MM.1S (cell line): ENCODE results near the gene DAAM2.

ENCODE experiments used
- DNase-seq: peaks from one replicate; pipeline ENCODE4 v3.0.0-alpha.2; 2015
- H2AFZ ChIP-seq: fragments of 300-600 bp; sonication (generic); 2 replicates; pipeline ENCODE4 v1.6.0; 2016; ENCODE audit warnings: antibody characterized with exemption, low read length
- H3F3A ChIP-seq: fragments of 300-600 bp; sonication (generic); 2 replicates; pipeline ENCODE4 v1.6.1; 2016; ENCODE audit warnings: mild to moderate bottlenecking, antibody characterized with exemption, low read length, moderate library complexity, mixed read lengths; ENCODE audit not compliant: insufficient read depth
- H3K27ac ChIP-seq: fragments of 300-600 bp; sonication (generic); 2 replicates; pipeline ENCODE4 v1.5.1; 2016; ENCODE audit warnings: mild to moderate bottlenecking, low read length
- H3K27me3 ChIP-seq: fragments of 300-600 bp; sonication (generic); replicated peaks from 2 replicates; pipeline ENCODE4 v1.6.0; 2016; ENCODE audit warnings: low read length; ENCODE audit not compliant: insufficient read depth
- H3K36me3 ChIP-seq: fragments of 300-600 bp; sonication (generic); replicated peaks from 2 replicates; pipeline ENCODE4 v1.6.1; 2016; ENCODE audit warnings: mild to moderate bottlenecking, low read length, mixed read lengths; ENCODE audit not compliant: insufficient read depth
- H3K4me1 ChIP-seq: fragments of 300-600 bp; sonication (generic); 2 replicates; pipeline ENCODE4 v1.6.1; 2016; ENCODE audit warnings: low read length, mixed read lengths
- H3K4me2 ChIP-seq: fragments of 300-600 bp; sonication (generic); 2 replicates; pipeline ENCODE4 v1.6.0; 2016; ENCODE audit warnings: low read depth, low read length
- H3K4me3 ChIP-seq: fragments of 300-600 bp; sonication (generic); 2 replicates; pipeline ENCODE4 v1.5.1; 2016; ENCODE audit warnings: low read length, mixed read lengths
- H3K79me2 ChIP-seq: fragments of 300-600 bp; sonication (generic); 2 replicates; pipeline ENCODE4 v1.6.1; 2016; ENCODE audit warnings: mixed run types, low read length, mixed read lengths
- H3K9ac ChIP-seq: fragments of 300-600 bp; sonication (generic); 2 replicates; pipeline ENCODE4 v1.6.1; 2016; ENCODE audit warnings: low read length, mixed read lengths
- H3K9me2 ChIP-seq: fragments of 300-600 bp; sonication (generic); replicated peaks from 2 replicates; pipeline ENCODE4 v1.6.1; 2016; ENCODE audit warnings: mild to moderate bottlenecking, low read length, mixed read lengths; ENCODE audit not compliant: insufficient read depth
- H3K9me3 ChIP-seq: fragments of 300-600 bp; sonication (generic); replicated peaks from 2 replicates; pipeline ENCODE4 v1.6.1; 2016; ENCODE audit warnings: mild to moderate bottlenecking, low read length, mixed read lengths; ENCODE audit not compliant: insufficient read depth
- H4K20me1 ChIP-seq: fragments of 300-600 bp; sonication (generic); 2 replicates; pipeline ENCODE4 v1.6.1; 2016; ENCODE audit warnings: mild to moderate bottlenecking, low read length, moderate library complexity, mixed read lengths; ENCODE audit not compliant: insufficient read depth
- CTCF ChIP-seq: fragments of 300-600 bp; sonication (generic); IDR thresholded peaks from 2 replicates; pipeline ENCODE4 v1.5.1; 2016; ENCODE audit warnings: antibody characterized with exemption, low read length, mixed read lengths
- EZH2 ChIP-seq: fragments of 300-600 bp; sonication (generic); optimal IDR thresholded peaks from 2 replicates; pipeline ENCODE3; 2017; ENCODE audit warnings: low read depth, mild to moderate bottlenecking, antibody characterized with exemption, low read length, mixed read lengths
- EZH2phosphoT487 ChIP-seq: fragments of 300-600 bp; sonication (generic); IDR thresholded peaks from 2 replicates; pipeline ENCODE4 v1.6.1; 2018; ENCODE audit warnings: antibody characterized with exemption, low read length

Gene DAAM2

GRCh38 chr6:39953076-39953618 lies 161.0 kb downstream of the DAAM2 start:
- Histone ChIP-seq H3K4me1 (no peaks in the 10 kb centered on the region), H3K27me3 (no peaks in the 10 kb centered on the region), H3K9ac (no peak overlapping the region), H3K9me3 (no peaks in the 10 kb centered on the region), H4K20me1 (no peaks in the 10 kb centered on the region), H3K27ac (no peak overlapping the region), H3K36me3 (no peaks in the 10 kb centered on the region), H3K4me3 (no peak overlapping the region), H3K79me2 (no peaks in the 10 kb centered on the region), H2AFZ (no peak overlapping the region), H3K4me2 (no peak overlapping the region), H3K9me2 (no peaks in the 10 kb centered on the region), H3F3A (no peaks in the 10 kb centered on the region)
- TF ChIP-seq CTCF: no peak
- no peak for TF ChIP-seq EZH2
- TF ChIP-seq EZH2phosphoT487: no peak
- no peak for DNase-seq
